ENCODE results near the gene MAGI2.

The MAGI2 gene

GRCh38 chr7:78043159-78043558, 1410.3 kb downstream of the MAGI2 start:
- no peak for DNase-seq (ENCODE audit: low spot score)

- DNase-seq (ENCODE audit: low spot score) = no peak
Observed at GRCh38 chr7:78041423-78041822, 1412.0 kb downstream of the MAGI2 start.

- DNase-seq (ENCODE audit: low spot score) = no peak
Observed at GRCh38 chr7:78039790-78040776, 1413.4 kb downstream of the MAGI2 start.

- DNase-seq (ENCODE audit: low spot score) = no peak
Observed at GRCh38 chr7:78038465-78039080, 1414.9 kb downstream of the MAGI2 start.

- no peak for DNase-seq (ENCODE audit: low spot score)
Observed at GRCh38 chr7:78037603-78038002, 1415.9 kb downstream of the MAGI2 start.

GRCh38 chr7:78033410-78033809, 1420.1 kb downstream of the MAGI2 start:
- no peak for DNase-seq (ENCODE audit: low spot score)

GRCh38 chr7:78026492-78026891, 1427.0 kb downstream of the MAGI2 start:
- DNase-seq (ENCODE audit: low spot score) = no peak

GRCh38 chr7:78024591-78024990, 1428.9 kb downstream of the MAGI2 start:
- no peak for DNase-seq (ENCODE audit: low spot score)

GRCh38 chr7:78023191-78023590, 1430.3 kb downstream of the MAGI2 start:
- DNase-seq (ENCODE audit: low spot score) = no peak

- DNase-seq (ENCODE audit: low spot score) = no peak
Observed at GRCh38 chr7:78022165-78022564, 1431.3 kb downstream of the MAGI2 start.

- no peak for DNase-seq (ENCODE audit: low spot score)
Observed at GRCh38 chr7:78020874-78021249, 1432.6 kb downstream of the MAGI2 start.

- DNase-seq (ENCODE audit: low spot score) = peak; percentile 67
Observed at GRCh38 chr7:78020136-78020873, 1433.2 kb downstream of the MAGI2 start.

GRCh38 chr7:78019447-78020135, 1433.9 kb downstream of the MAGI2 start:
- peak; percentile 92 for DNase-seq (ENCODE audit: low spot score)

- DNase-seq (ENCODE audit: low spot score) = peak; percentile 48
Observed at GRCh38 chr7:78018641-78019446, 1434.6 kb downstream of the MAGI2 start.

GRCh38 chr7:78017591-78018100, 1435.8 kb downstream of the MAGI2 start:
- DNase-seq (ENCODE audit: low spot score) = no peak

GRCh38 chr7:78015574-78016260, 1437.8 kb downstream of the MAGI2 start:
- no peak for DNase-seq (ENCODE audit: low spot score)

- no peak for DNase-seq (ENCODE audit: low spot score)
Observed at GRCh38 chr7:78014401-78014800, 1439.1 kb downstream of the MAGI2 start.

- DNase-seq (ENCODE audit: low spot score) = no peak
Observed at GRCh38 chr7:78013386-78013785, 1440.1 kb downstream of the MAGI2 start.

- DNase-seq (ENCODE audit: low spot score) = no peak
Observed at GRCh38 chr7:78011642-78012041, 1441.8 kb downstream of the MAGI2 start.

- DNase-seq (ENCODE audit: low spot score) = no peak
Observed at GRCh38 chr7:78007231-78007630, 1446.2 kb downstream of the MAGI2 start.
